HepG2 (cell line): Measurements from ENCODE around the gene PLLP. TPM values are rescaled to one million over a fixed set of nuclear protein-coding genes. Genes with fewer than 3 reads are reported as not detected.
A peak's percentile ranks its signal among the peaks of the same experiment; 100 is the strongest.

ENCODE experiments used
- ATAC-seq: fragments of 200-7000 bp; cut with Tn5 transposase; 3 replicates; pipeline ENCODE4 v1.9.1; 2020; ENCODE audit warnings: mild to moderate bottlenecking, moderate library complexity
- BruUV-seq: library from RNA; stranded (reverse); fragments of 400-500 nt; replicated peaks from 2 replicates; lab custom pipeline; 2021; lab: Mats Ljungman, UMichigan
- CTCF ChIA-PET: fragments of 300-600 bp; formaldehyde crosslinking; extraction: SDS; loops from one replicate; lab custom pipeline; 2021; ENCODE audit warnings: low total read pairs, inconsistent platforms, low intra/inter-chr PET ratio; lab: Yijun Ruan, JAX
- POLR2A ChIA-PET: fragments of 350-600 bp; sonication (Branson Sonifier 250); formaldehyde crosslinking; loops from one replicate; lab custom pipeline; 2020; ENCODE audit warnings: antibody characterized with exemption, inconsistent platforms; lab: Yijun Ruan, JAX
- DNase-seq: peaks from one replicate; pipeline ENCODE4 v3.0.0-alpha.2; 2015; ENCODE audit warnings: low spot score
- FAIRE-seq: peaks from 3 replicates; lab custom pipeline; 2011; peaks lifted over from hg19 to GRCh38; lab: Jason Lieb, UNC
- H2AFZ ChIP-seq: one replicate; pipeline ENCODE4 v1.6.1; 2011; ENCODE audit warnings: low read length, inconsistent platforms
- H3K27ac ChIP-seq: fragments of 300-600 bp; 3 replicates; pipeline ENCODE4 v1.8.0; 2011; ENCODE audit warnings: mixed run types, mild to moderate bottlenecking, mixed read lengths, low read length, inconsistent platforms; ENCODE audit not compliant: insufficient read depth; ENCODE audit errors: extremely low read length
- H3K27me3 ChIP-seq, 2 experiments: fragments of 200-600 bp in 1 of 2; 2 replicates in 1 of 2; 3 replicates in 1 of 2; pipeline versions ENCODE4 v1.6.0 to v1.8.0; 2011; ENCODE audit warnings: low read length in 2 of 2, mild to moderate bottlenecking in 2 of 2, moderate library complexity in 2 of 2, inconsistent platforms in 1 of 2; ENCODE audit not compliant: insufficient read depth in 2 of 2, control insufficient read depth in 1 of 2
- H3K36me3 ChIP-seq, 2 experiments: fragments of 200-600 bp in 1 of 2; replicated peaks in 1 of 2; 2 replicates in 1 of 2; 3 replicates in 1 of 2; pipeline versions ENCODE4 v1.5.1 to v1.8.0; 2011; ENCODE audit warnings: low read length in 2 of 2, inconsistent platforms in 1 of 2; ENCODE audit not compliant: insufficient read depth in 2 of 2, control insufficient read depth in 1 of 2
- H3K4me1 ChIP-seq: 2 replicates; pipeline ENCODE4 v1.5.1; 2012; ENCODE audit warnings: low read length, inconsistent platforms; ENCODE audit not compliant: insufficient read depth
- H3K4me2 ChIP-seq: 2 replicates; pipeline ENCODE4 v1.6.0; 2011; ENCODE audit warnings: low read depth, low read length, inconsistent platforms
- H3K4me3 ChIP-seq, 3 experiments: fragments of 200-600 bp in 1 of 3; sonication (generic), shearing (Covaris generic) in 1 of 3; replicated peaks in 1 of 3; 2 replicates each; pipeline ENCODE4 v1.5.1; 2011 to 2016; ENCODE audit warnings: low read length in 3 of 3, inconsistent platforms in 2 of 3, low read depth in 2 of 3, mild to moderate bottlenecking in 2 of 3, control low read depth in 1 of 3, mixed read lengths in 1 of 3; ENCODE audit not compliant: insufficient read depth in 1 of 3
- H3K79me2 ChIP-seq: one replicate; pipeline ENCODE4 v1.6.1; 2011; ENCODE audit warnings: low read length, inconsistent platforms; ENCODE audit not compliant: insufficient read depth
- H3K9ac ChIP-seq: 2 replicates; pipeline ENCODE4 v1.6.0; 2011; ENCODE audit warnings: mild to moderate bottlenecking, low read depth, low read length, inconsistent platforms; ENCODE audit not compliant: insufficient read depth
- H3K9me3 ChIP-seq: 2 replicates; pipeline ENCODE4 v1.5.1; 2012; ENCODE audit warnings: mild to moderate bottlenecking, low read length
- H4K20me1 ChIP-seq: 2 replicates; pipeline ENCODE4 v1.6.0; 2011; ENCODE audit warnings: inconsistent platforms, mild to moderate bottlenecking, low read length, moderate library complexity; ENCODE audit not compliant: insufficient read depth
- HNF4A ChIP-seq: sonication (generic); formaldehyde crosslinking; IDR thresholded peaks from 2 replicates; pipeline ENCODE4 v1.4.0; 2020; ENCODE audit warnings: missing genetic modification reagents
- KLF9 ChIP-seq: IDR thresholded peaks from 2 replicates; pipeline ENCODE4 v1.6.1; 2016; ENCODE audit warnings: low read depth
- KMT2B ChIP-seq: IDR thresholded peaks from 2 replicates; pipeline ENCODE4 v1.6.1; 2016; ENCODE audit warnings: missing genetic modification reagents, missing compliant biosample characterization
- ZFP90 ChIP-seq: sonication (generic); formaldehyde crosslinking; IDR thresholded peaks from 2 replicates; pipeline ENCODE4 v1.8.0; 2022; ENCODE audit warnings: missing genetic modification reagents, mild to moderate bottlenecking, inconsistent platforms, borderline replicate concordance
- ZNF605 ChIP-seq: sonication (generic); formaldehyde crosslinking; IDR thresholded peaks from 2 replicates; pipeline ENCODE4 v1.8.0; 2022; ENCODE audit warnings: mild to moderate bottlenecking, missing genetic modification reagents
- ZNF629 ChIP-seq: sonication (generic); formaldehyde crosslinking; conservative IDR thresholded peaks from 2 replicates; pipeline ENCODE4 v1.5.0; 2020; ENCODE audit warnings: missing genetic modification reagents
- ZNF747 ChIP-seq: sonication (generic); formaldehyde crosslinking; IDR thresholded peaks from 2 replicates; pipeline ENCODE4 v1.8.1; 2023; ENCODE audit warnings: missing genetic modification reagents, mild to moderate bottlenecking, borderline replicate concordance
- WGBS: methylation state at CpG from one replicate; pipeline ENCODE4 v1.1.6; 2017; ENCODE audit warnings: low lambda C conversion rate; 5-methylcytosine and 5-hydroxymethylcytosine counted together
- in situ Hi-C: cut with HindIII; loops from 2 replicates; pipeline ENCODE4 v1.10.0; 2017; ENCODE audit warnings: low pct_unique_long_range_greater_than_20kb; ENCODE audit not compliant: extremely low pct_ligation_motif_present
- intact Hi-C: fragments of 100-400 bp; cut with micrococcal nuclease; formaldehyde crosslinking; loops from one replicate; pipeline ENCODE4 v1.10.0; 2022; ENCODE audit not compliant: unreplicated experiment
- polyA plus RNA-seq, 8 experiments: library from polyadenylated mRNA; depleted of rRNA in 3 of 8; stranded (reverse) in 7 of 8; unstranded in 1 of 8; fragments of >200 nt; fragmentation: Illumina TruSeq in 4 of 8; extraction: Trizol in 4 of 8; gene quantifications; 2 replicates each; pipeline versions ENCODE4 v1.2.1 to v1.2.3, GENCODE V29; 2011 to 2016; ENCODE audit warnings: low read depth in 4 of 8, missing spikeins in 1 of 8, mixed read lengths in 1 of 8; ENCODE audit not compliant: insufficient read depth in 1 of 8
- total RNA-seq, 5 experiments: library from RNA; depleted of rRNA; stranded (reverse); fragments of >200 nt; fragmentation: Illumina TruSeq; extraction: Trizol; gene quantifications; 2 replicates each; pipeline ENCODE4 v1.2.3, GENCODE V29; 2016; ENCODE audit warnings: low read depth in 1 of 5
- TF ChIP-seq, protein P1 (sequence below): sonication (generic); formaldehyde crosslinking; IDR thresholded peaks from 2 replicates; pipeline ENCODE4 v1.4.0; 2020; ENCODE audit warnings: missing genetic modification reagents

Gene PLLP
- total and polyA plus RNA-seq, 2 of the 13 experiments (the other 11 are each of a cell fraction or from before 2014, with no cell fraction given), result 60.6 to 127 TPM

DNA sequence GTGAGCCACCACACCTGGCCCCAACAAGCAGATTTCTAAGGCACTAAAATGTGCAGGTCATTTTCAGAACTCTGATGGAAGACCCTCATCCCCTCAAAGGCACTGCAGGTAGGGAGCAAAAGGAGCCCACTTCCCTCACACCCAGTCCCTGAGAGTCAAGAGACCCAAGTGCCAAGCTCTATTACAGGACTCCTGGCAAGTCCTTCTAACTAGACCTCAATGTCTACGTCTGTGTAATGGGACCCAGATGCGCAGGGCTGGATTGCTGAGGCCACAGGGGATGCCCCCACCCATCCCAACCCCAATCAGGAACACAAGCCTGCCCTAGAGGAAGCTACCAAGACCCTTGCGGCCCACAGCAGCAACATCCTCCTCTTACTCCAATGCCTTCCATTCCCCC, 2.7 kb downstream of the PLLP start:
- H4K20me1 ChIP-seq, result no peaks in the 10 kb centered on the region
- H2AFZ ChIP-seq, result no peak overlapping the region
- H3K9me3 ChIP-seq, result no peaks in the 10 kb centered on the region
- BruUV-seq, result no TSS peak
- in situ Hi-C loops, result loop anchor here (5.0 kb wide), 1 partner anchor 94 kb away; the partner anchor contains the start of genes PSME3IP1 and RSPRY1
- 100% methylated on average over 3 of the region's 3 CpGs for WGBS
- H3K79me2 ChIP-seq, result peaks cover 55% of the 10 kb centered on the region
- H3K9ac ChIP-seq, result peak overlapping the region; percentile 78; the same call in 1 of the 2 replicates
- FAIRE-seq (no peak), DNase-seq (no peak), ATAC-seq (no peak)
- intact Hi-C loops, result loop anchor here (5.0 kb wide), 2 partner anchors 94 to 199 kb away; partner anchors contain the start of genes PSME3IP1 and RSPRY1
- H3K4me3 ChIP-seq, result no peak overlapping the region; a peak in 1 of 6 replicates
- peak overlapping the region; percentile 89 for H3K4me2 ChIP-seq
- H3K27me3 ChIP-seq, result no peaks in the 10 kb centered on the region; a peak in 1 of 5 replicates
- peaks cover 88% of the 10 kb centered on the region for H3K4me1 ChIP-seq
- POLR2A ChIA-PET, result interaction anchor here (0.8 to 3.7 kb wide), 7 partner anchors 8 to 101 kb away, joined by 3 to 23 read pairs (median 14); partner anchors contain the start of genes ARL2BP, PSME3IP1 and RSPRY1
- peak overlapping the region; percentile 76 for H3K27ac ChIP-seq
- 0 out of 2 replicates have a peak, but pooled peaks have one; percentile 8 for TF ChIP-seq ZFP90 (CRISPR knock-in tag)
- TF ChIP-seq ZNF605 (CRISPR knock-in tag), result 0 out of 2 replicates have a peak, but pooled peaks have one; percentile 19
- no peak for TF ChIP-seq KLF9 (CRISPR knock-in tag)
- no peak for TF ChIP-seq KMT2B (CRISPR knock-in tag)
- TF ChIP-seq ZNF629 (CRISPR knock-in tag), result peak; percentile 81
- no peak for TF ChIP-seq ZNF747 (CRISPR knock-in tag)
- TF ChIP-seq, protein P1, sequence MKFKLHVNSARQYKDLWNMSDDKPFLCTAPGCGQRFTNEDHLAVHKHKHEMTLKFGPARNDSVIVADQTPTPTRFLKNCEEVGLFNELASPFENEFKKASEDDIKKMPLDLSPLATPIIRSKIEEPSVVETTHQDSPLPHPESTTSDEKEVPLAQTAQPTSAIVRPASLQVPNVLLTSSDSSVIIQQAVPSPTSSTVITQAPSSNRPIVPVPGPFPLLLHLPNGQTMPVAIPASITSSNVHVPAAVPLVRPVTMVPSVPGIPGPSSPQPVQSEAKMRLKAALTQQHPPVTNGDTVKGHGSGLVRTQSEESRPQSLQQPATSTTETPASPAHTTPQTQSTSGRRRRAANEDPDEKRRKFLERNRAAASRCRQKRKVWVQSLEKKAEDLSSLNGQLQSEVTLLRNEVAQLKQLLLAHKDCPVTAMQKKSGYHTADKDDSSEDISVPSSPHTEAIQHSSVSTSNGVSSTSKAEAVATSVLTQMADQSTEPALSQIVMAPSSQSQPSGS (CRISPR knock-in tag), result no peak
- no peak for TF ChIP-seq HNF4A (CRISPR knock-in tag)
- CTCF ChIA-PET, result no interaction called here
- H3K36me3 ChIP-seq, result peaks cover 0 to 3% of the 10 kb centered on the region in 2 experiments; a peak in 1 of 5 replicates
